Liver (tissue), 3 donors: ENCODE measurements around the gene SCP2.

Experiments
- FOXA2 ChIP-seq: IDR thresholded peaks from 2 replicates; pipeline ENCODE4 v1.6.1; 2016; ENCODE audit warnings: antibody characterized with exemption
- GABPA ChIP-seq, 2 donors: IDR thresholded peaks in 1 of 2; conservative IDR thresholded peaks in 1 of 2; 2 replicates each; pipeline ENCODE4 v1.6.1; 2016; ENCODE audit warnings: antibody characterized with exemption in 2 of 2, mild to moderate bottlenecking in 1 of 2, moderate library complexity in 1 of 2
- JUND ChIP-seq, 2 donors: IDR thresholded peaks; 2 replicates each; pipeline ENCODE4 v1.6.1; 2016; ENCODE audit warnings: antibody characterized with exemption in 2 of 2
- NR2F2 ChIP-seq: IDR thresholded peaks from 2 replicates; pipeline ENCODE4 v1.6.1; 2016; ENCODE audit warnings: antibody characterized with exemption
- RAD21 ChIP-seq, 2 donors: IDR thresholded peaks; 2 replicates each; pipeline ENCODE4 v1.6.1; 2016; ENCODE audit warnings: antibody characterized with exemption in 2 of 2, mild to moderate bottlenecking in 2 of 2
- SP1 ChIP-seq: IDR thresholded peaks from 2 replicates; pipeline ENCODE4 v1.6.1; 2018; ENCODE audit warnings: antibody characterized with exemption, mild to moderate bottlenecking
- TF ChIP-seq, protein P1 (sequence below): fragments of 150-350 bp; IDR thresholded peaks from 2 replicates; pipeline ENCODE4 v1.5.1; 2017; ENCODE audit warnings: improper control_type of control experiment, low read depth, low read length; ENCODE audit not compliant: missing input control
- TF ChIP-seq, protein P2 (sequence below): IDR thresholded peaks from 2 replicates; pipeline ENCODE4 v1.6.1; 2016; ENCODE audit warnings: antibody characterized with exemption
- TF ChIP-seq, protein P3 (sequence below): IDR thresholded peaks from 2 replicates; pipeline ENCODE4 v1.6.1; 2016; ENCODE audit warnings: antibody characterized with exemption, mild to moderate bottlenecking
- TF ChIP-seq, protein P4 (sequence below): IDR thresholded peaks from 2 replicates; pipeline ENCODE4 v1.6.1; 2016; ENCODE audit warnings: antibody characterized with exemption
- donor health status: healthy.
- donor health status: healthy.

DNA sequence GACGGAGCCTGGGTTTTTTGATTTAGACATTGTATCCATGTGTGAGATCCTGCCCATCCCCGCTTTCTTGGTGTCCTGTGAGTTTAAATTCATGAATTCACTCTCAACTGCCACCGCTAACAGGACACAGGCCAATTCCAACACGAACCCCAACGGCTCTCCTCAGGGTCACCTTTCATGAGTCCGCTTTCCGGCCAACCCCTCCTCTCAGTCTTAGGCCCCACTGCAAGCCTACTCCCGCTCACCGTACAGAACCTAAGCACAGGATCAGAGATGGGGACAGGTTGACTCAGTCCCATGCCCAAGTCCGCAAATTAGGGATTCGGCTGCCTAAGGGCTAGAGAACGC lies 238 bp upstream of the SCP2 start:
- TF ChIP-seq RAD21 (IDR thresholded peaks at IDR 0.05) (no peak), JUND (IDR thresholded peaks at IDR 0.05) (no peak), FOXA2 (no peak), SP1 (peak; percentile 47), NR2F2 (no peak), GABPA (IDR thresholded peaks at IDR 0.05 in 1 of 2, conservative IDR thresholded peaks at IDR 0.05 in 1 of 2) (no peak)
- TF ChIP-seq, protein P1, sequence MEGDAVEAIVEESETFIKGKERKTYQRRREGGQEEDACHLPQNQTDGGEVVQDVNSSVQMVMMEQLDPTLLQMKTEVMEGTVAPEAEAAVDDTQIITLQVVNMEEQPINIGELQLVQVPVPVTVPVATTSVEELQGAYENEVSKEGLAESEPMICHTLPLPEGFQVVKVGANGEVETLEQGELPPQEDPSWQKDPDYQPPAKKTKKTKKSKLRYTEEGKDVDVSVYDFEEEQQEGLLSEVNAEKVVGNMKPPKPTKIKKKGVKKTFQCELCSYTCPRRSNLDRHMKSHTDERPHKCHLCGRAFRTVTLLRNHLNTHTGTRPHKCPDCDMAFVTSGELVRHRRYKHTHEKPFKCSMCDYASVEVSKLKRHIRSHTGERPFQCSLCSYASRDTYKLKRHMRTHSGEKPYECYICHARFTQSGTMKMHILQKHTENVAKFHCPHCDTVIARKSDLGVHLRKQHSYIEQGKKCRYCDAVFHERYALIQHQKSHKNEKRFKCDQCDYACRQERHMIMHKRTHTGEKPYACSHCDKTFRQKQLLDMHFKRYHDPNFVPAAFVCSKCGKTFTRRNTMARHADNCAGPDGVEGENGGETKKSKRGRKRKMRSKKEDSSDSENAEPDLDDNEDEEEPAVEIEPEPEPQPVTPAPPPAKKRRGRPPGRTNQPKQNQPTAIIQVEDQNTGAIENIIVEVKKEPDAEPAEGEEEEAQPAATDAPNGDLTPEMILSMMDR, result no peak
- TF ChIP-seq, protein P2, sequence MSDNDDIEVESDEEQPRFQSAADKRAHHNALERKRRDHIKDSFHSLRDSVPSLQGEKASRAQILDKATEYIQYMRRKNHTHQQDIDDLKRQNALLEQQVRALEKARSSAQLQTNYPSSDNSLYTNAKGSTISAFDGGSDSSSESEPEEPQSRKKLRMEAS, result no peak
- TF ChIP-seq, protein P3, sequence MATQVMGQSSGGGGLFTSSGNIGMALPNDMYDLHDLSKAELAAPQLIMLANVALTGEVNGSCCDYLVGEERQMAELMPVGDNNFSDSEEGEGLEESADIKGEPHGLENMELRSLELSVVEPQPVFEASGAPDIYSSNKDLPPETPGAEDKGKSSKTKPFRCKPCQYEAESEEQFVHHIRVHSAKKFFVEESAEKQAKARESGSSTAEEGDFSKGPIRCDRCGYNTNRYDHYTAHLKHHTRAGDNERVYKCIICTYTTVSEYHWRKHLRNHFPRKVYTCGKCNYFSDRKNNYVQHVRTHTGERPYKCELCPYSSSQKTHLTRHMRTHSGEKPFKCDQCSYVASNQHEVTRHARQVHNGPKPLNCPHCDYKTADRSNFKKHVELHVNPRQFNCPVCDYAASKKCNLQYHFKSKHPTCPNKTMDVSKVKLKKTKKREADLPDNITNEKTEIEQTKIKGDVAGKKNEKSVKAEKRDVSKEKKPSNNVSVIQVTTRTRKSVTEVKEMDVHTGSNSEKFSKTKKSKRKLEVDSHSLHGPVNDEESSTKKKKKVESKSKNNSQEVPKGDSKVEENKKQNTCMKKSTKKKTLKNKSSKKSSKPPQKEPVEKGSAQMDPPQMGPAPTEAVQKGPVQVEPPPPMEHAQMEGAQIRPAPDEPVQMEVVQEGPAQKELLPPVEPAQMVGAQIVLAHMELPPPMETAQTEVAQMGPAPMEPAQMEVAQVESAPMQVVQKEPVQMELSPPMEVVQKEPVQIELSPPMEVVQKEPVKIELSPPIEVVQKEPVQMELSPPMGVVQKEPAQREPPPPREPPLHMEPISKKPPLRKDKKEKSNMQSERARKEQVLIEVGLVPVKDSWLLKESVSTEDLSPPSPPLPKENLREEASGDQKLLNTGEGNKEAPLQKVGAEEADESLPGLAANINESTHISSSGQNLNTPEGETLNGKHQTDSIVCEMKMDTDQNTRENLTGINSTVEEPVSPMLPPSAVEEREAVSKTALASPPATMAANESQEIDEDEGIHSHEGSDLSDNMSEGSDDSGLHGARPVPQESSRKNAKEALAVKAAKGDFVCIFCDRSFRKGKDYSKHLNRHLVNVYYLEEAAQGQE, result no peak
- TF ChIP-seq, protein P4, sequence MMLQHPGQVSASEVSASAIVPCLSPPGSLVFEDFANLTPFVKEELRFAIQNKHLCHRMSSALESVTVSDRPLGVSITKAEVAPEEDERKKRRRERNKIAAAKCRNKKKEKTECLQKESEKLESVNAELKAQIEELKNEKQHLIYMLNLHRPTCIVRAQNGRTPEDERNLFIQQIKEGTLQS, result no peak
